Activated CD4-positive, CD25-positive, alpha-beta regulatory T cell treated with anti-CD3 and anti-CD28 coated beads, Interleukin-2, amount 50 U/mL, for 16 hours (primary cell): ENCODE measurements around the gene MYO1D.
A peak's percentile ranks its signal among the peaks of the same experiment; 100 is the strongest.
"Not testable (repeated sequence)": the region's sequence is repeated elsewhere in the genome, so short reads cannot be mapped to it uniquely, and the experiment has no call there.

Experiments
- DNase-seq: peaks from one replicate; pipeline ENCODE4 v3.0.0-alpha.2; 2020; ENCODE audit warnings: low read depth, low spot score

MYO1D gene

DNA sequence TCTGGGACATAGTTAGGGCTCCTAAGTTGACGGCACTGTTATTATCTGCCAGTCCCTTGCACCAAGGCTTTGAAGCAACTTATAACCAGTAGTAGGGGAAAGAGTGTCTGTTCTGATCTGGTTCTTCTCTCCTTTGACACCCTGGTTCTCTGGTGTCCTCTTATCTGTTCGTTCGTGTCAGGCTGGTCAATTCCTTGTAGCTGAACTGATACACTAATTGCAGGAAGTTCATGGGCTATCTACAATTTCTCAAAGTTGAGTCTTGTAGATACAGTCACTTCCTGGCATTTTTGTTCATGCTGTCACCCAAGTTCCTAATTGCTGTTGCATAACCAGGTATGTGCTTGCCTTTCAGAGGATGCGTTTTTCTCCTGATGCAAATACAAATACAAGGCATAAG is 17.3 kb upstream of the MYO1D start:
- DNase-seq: no peak

DNA sequence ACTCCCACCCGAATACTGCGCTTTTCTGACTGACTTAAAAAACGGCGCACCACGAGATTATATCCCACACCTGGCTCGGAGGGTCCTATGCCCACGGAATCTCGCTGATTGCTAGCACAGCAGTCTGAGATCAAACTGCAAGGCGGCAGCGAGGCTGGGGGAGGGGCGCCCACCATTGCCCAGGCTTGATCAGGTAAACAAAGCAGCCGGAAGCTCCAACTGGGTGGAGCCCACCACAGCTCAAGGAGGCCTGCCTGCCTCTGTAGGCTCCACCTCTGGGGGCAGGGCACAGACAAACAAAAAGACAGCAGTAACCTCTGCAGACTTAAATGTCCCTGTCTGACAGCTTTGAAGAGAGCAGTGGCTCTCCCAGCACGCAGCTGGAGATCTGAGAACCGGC is 10.5 kb upstream of the MYO1D start:
- not testable (repeated sequence) for DNase-seq

DNA sequence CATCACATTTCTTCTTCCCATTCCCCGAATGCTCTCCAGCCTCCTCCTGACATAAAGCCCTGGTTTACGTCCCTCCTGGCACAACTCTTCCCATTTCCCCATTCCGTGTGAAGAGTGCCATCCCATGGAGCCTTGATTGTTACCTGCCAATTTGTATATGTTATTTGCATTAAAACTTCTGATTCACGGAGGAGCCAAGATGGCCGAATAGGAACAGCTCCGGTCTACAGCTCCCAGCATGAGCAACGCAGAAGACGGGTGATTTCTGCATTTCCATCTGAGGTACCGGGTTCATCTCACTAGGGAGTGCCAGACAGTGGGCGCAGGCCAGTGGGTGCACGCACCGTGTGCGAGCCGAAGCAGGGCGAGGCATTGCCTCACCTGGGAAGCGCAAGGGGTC is 10.0 kb upstream of the MYO1D start:
- DNase-seq: not testable (repeated sequence)

DNA sequence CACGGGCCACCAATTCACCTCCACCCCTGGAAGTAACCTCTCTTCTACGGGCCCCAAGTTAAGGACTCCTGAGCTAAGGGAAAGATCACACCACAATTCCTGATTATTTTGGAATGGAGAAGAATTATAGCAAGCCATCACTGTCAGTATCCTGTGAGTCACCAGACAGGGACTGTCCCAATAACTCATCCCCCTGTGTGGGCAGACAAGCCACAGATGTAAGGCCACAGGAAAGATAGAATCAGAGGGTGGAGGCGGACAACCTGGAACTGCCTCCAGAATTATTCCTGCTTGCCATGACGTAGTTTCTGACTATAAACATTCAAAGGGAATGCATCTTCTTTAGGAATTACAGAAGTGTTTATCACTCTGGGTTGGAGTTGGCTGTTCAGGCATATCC is 5.8 kb upstream of the MYO1D start:
- DNase-seq: no peak

DNA sequence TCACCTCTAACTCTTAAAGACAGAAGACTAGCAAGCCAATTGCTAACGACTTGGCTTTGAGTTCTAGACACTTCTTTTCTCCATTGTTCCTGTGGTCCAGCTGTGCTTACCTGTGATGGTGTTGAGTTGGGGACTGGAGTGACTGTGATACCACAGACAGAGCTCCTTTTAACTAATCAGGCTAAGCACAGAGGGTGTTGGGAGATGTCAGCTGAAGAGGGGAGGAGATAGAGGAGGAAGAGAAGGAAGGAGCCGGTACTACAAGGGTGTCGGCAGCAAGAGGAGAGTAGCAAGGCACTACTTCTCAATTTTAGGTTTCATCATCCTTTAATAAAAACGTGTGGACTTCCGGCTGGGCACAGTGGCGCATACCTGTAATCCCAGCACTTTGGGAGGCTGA is 5.1 kb upstream of the MYO1D start:
- DNase-seq: no peak

DNA sequence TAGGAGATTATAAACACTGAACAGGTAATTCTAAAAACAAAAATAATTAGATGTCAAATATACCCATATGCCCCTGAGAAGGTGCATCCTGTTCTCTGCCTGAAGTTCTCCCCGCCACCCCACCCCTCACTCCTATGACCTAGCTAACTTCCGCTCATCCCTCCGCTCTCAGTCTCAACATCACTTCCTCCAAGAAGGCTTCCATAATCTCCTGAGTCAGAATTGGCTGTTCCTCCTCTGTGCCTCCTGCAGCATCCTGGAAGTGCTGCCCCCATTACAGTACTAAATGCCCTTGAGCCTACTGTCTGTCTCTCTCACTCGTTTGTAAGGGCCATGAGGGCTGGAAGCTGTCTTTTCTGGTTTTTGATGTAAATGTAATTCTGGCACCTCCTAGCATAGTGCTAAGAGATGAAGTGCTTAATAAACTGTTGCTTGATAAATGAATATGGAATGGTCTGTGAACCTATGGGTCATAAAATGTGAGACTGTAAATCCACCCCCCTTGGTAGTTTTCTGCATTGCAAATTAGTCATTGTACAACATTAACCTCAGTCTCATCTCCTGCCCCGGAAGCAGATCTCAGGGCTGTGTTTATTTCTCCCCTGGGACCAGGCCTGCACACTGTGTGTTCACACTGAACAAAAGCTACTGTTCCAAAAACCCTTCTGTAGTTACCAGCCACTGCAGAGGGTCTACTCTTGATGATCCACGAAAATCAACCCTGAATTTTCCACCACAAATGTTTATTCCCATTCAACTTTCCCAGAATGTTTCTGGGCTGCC is 3.9 kb upstream of the MYO1D start:
- no peak for DNase-seq

DNA sequence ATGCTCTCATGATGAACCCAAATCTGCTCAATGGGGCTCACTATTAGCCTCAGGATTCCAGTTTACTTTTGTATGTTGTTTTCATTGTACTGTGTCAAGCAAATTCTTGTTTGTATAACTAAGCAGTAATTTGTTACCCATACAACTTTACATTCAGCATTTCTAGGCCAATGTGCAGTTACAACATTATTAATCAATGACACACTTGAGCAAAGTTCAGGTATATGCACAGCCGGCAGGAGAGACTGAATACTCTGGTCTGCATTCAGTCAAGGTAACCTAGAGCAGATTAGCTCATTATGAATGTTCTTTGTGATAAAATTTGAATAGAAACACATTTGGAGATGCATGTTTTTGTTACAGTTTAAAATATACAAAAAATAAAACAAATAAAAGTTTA is 2.2 kb upstream of the MYO1D start:
- no peak for DNase-seq

DNA sequence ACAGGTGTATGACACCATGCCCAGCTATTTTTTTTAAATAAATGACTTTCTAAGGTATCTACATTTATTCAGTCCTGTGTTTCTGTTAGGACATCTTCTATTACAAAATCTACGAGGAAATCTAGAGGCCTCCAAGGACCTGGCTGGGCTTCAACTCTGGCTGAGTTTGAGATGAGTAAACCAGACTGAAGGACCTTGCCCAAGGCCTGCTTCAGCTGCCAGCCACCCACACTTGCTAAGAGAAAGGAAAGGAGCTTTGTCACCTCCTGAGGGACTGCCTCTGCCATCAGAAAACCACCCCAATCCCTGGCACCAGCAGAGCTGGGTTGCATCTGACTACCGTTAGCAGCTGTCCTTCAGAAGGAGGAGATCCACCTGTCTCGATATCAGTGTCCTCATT is 1.3 kb upstream of the MYO1D start:
- no peak for DNase-seq

DNA sequence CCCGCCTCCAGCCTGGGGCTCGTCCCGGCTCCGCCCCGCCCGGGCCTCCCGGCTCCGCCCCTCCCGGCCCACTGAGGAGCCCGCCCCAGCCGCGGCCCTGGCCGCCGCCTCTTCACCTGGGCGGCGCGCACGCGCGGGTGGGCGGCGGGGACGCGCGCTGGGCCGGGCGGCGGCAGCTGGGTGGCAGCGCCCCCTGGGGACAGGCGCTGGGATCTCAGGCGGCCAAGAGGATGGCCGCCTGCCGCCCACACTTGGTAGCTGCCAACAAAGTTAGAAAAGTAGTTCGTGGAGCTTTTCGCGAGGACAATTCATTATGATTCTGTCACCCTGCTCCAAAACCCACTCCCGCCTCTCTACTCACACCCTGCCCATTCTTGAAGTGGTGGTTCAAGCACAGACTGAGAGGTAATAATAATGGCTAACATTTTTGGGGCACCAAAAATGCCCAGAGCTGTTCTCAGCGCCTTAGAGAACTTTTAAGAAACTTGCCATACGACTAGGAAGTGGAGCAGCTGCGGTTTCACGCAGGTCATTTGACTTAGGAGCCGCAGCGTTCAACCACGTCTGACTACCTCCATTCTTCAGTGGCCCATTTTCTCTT is 340 bp upstream of the MYO1D start:
- peak; percentile 79 for DNase-seq

DNA sequence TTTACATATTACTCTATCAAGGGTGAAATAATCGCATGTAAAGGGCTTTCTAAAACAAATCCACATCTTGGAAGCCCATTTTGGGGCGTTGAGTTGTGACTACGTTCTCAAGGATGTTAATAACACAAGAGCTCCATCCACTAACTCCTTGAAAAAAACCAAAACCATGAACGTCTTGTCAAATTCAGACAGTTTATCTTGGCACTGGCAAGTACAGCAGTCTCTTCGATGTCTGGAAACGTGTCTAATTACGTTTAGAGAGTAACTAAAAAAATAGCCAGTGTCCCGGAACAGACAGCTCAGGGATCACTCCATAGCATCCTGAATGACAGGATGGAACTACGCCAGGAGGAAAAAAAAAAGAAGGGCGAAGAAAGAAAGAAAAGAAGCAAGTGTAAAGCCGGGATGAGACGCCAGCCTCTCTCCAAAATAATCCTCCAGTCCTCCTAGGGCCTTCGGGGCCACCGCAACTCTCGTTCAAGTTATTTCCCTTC is 954 bp downstream of the MYO1D start:
- no peak for DNase-seq

DNA sequence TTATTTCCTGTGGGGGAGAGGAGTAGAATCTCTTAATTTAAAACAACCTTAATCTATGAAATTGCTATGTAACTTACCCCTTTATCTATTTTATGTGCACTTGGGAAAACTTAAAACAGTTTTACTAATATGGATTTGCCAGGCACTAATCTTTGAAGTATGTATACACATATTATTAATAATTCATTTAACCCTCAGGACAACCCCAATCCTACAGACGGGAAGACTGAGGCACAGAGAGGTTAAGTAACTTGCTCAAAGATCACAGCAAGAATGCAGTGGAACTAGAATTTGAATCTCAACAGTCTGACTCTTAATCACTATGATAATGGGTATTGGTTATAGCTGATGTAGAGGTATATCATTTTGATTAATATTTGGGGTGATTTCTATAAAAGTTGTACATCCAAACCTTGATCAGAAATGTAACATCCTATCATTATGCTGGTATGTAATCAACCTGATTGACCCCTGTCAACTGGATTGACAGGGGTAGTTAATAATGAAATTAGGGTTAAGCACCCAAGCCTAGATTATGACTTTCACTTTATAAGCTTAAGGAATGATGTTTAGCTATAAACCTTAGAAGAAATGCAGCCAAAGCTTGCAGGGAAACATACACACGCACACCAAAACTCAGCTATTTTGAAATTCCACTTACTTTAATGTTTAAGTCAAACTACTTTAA is 1.6 kb downstream of the MYO1D start:
- DNase-seq: no peak

DNA sequence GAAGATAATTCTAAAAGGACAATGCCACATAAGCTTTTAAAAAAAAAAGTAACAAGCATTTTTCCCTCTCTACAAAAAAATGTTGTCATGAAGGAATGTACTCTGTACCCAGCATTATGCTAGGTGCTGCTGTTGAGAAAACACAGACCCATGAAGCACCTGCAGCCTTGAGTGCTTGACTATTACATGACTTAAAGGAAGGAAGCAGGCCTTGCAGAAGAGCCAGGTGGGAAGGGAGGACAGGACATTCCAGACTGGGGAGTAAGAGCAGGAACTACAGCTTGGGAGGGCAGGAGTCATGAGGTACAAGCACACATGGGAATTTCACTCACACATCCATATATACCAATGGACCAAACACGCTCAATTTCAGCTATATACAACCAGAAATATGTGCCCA is 3.8 kb downstream of the MYO1D start:
- no peak for DNase-seq

DNA sequence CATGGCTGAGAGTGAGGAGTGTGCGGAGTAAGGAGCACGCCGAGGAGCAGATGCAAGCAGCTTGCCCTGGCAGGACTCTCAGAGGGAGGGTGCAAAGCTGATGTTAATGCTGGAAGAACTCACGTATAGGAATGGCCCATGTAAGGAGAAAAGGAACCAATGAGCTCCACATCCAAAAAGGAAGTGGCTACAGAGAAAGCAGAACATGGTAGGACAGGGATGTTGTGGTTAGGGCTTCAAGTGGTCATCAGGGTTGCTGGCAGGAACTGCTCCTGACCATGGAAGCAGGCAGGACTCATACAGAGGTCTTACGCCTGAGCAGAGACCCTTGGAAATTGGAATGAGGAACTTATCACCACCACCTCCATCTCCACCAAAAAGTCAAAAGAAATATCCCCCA is 5.2 kb downstream of the MYO1D start:
- no peak for DNase-seq

DNA sequence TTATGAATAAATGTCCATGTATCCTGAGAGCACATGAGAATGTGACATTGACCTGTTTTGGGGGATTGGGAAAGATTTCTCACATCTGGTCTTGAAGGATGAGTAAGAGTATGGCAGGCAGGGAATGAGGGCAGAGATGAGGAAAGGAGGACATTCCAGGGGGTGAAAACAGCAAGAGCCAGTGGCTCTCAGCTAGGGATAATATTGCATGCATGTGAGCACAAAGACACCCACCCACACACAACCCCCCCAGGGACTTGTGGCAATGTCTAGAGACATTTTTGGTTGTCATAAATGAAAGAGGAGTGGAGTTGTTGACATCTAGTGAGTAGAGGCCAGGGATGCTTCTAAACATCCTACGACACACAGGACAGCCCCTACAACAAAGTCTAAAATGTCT is 6.0 kb downstream of the MYO1D start:
- no peak for DNase-seq

DNA sequence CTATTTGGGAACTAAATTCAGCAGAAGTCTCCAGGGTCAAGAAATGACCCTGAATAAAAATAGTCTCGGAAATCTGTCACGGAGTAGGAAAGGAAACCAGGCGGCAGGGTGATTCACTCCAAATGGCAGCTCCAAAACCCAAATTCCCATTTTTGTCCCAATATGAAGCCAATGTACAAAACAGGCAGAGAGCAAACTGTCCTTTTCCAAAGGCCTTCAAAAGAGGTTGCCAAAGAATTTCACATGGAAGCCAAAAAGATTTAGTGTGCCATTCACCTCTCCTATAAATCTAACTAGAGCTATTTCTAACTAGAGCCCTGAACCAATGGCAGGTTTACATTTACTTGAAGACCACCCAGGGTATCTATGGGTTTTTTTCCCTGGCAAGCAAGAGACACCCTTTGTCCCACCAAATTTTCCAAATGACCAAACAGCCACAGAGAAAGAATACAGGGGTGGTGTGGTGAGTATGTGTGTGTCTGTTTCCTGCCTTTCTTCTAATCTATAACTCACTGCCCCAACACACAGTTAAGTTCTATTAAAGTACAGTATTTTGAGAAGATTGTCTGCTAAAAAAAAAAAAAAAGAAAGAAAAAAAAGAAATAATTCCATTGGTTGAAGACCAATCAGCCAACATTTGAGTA is 6.8 kb downstream of the MYO1D start:
- no peak for DNase-seq

DNA sequence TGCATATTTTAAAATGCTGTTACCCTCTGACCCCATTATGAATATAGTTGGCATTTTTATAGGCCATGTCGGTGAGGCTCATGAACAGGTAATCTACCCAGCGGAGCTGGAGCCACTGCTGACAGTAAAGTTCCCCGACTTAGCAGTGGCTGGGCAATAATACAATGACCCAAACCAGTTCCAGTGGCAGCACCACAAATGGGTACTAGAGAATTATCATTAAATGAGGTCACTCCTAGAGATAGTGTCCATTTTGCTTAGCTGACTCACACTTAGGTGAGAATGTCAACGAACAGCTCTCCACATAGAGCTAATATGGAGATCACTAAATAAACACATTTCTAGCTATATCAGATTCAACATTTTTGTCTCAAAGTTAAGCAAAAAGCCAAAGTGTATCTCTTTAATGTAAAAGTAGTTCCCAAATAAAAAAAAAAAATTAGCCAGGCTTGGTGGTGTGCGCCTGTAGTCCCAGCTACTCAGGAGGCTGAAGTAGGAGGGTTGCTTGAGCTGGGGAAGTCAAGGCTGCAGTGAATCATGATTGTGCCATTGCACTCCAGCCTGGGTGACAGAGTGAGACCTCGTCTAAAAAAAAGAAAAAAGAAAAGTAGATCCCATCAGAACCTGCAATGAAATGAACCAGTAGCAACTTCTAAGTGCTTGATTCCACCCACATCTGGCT is 7.4 kb downstream of the MYO1D start:
- no peak for DNase-seq

DNA sequence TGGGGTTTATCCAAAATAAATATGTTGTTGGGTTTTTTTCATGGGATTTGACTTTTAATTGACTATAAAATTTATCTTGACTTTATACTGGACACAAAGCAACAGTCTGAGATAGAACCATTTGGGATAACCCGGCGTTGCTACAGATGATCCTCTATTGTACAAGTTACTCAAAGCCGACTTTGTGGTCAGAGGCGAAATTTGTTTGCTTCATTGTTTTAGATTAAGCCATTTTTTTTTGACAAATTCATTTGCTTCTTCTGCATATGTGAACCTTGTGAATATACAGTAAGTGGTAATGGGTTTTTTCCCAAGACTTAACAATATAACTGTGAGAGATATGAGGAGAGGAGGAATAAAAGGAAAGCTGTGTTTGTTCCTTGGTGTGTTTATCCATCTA is 11.8 kb downstream of the MYO1D start:
- no peak for DNase-seq

DNA sequence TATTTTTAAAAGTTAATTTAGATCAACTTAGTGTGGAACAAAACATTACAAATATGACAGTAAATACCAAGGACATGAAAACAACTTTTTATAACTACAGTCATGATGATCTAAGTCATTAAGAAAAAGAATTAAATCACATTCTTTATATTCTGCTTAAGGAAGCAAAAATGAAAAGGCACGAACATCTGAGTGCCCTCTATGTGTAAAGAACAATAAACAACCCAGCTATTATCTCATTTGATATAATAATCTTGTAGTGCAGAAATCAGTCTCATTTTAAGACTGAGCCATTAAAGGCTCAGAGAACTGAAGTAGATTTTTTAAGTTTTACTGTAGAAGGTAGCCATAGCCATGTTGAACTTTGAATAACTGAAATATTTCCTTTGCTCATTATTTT is 13.4 kb downstream of the MYO1D start:
- no peak for DNase-seq

DNA sequence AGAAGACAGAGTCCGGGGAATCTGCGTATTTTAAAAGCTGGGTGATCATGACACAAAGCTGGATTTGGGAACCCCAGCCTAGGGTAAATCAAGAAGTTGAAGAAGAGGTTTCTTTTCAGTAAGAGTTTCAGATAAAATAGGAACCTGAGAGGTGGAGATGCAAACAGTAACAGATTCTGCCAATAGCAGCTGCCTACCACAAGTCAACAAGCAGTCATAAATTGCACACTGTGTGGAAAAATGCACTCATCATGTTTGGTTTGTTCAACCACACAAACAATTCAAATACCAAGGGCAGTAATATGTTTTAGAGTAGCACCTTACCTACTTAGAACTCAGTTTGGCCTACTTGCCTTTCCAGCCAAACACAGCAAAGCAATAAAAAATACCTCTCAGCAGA is 14.0 kb downstream of the MYO1D start:
- DNase-seq: no peak

DNA sequence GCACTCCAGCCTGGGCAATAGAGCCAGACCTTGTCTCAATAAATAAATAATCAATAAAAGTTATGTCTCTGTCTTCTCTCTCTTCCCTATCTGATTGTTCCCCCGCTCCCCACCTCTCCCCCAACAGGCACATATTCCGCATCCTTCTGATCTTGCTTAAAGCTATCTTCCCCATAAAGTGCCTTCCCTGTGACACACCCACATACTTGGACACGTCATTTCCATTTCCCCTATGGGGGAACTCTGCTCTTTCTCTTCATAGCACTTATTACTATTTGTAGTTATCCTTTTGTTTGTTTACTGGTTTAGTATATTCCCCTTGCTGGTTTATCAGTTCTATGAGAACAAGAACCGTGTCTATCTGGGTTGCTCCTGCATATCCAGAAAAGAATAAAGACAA is 14.9 kb downstream of the MYO1D start:
- no peak for DNase-seq

DNA sequence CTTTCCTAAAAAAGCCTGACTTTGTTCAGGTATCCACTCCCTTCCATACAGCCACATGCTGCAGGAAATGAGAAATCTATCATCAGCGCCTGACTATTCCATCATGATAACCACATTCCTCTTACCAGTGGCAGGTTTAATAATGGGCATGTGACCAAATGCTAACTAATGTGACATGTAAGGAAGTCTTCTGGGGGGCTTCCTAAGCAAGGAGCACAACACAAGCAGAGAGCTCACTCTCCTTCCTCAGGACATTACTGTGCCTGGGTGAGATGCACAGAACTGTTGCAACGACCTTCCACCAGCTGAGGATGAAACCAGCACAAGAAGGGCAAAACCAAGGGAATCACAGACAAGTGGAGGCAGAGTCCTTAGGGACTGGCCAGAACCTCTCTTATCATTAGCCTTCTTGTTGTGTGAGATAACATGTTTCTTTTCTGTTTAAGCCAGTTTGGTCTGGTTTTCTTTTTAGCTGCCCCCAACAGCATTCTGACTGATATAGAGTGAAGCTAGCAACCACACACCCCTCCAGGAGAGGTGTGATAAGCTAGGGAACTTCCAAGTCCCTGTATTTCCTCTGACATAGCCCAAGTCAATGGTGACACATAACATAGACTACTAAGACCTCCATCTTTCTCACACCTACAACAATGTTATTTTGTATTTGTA is 16.9 kb downstream of the MYO1D start:
- no peak for DNase-seq
